HuH-7 (cell line): ENCODE measurements around the gene C13orf46.

Source experiments
- DNase-seq: peaks from one replicate; pipeline ENCODE4 v3.0.0; 2011; ENCODE audit warnings: low spot score

Gene C13orf46

GRCh38 chr13:113970810-113971470, 2.9 kb downstream of the C13orf46 start:
- no peak for DNase-seq

GRCh38 chr13:113969973-113970611, 3.8 kb downstream of the C13orf46 start:
- DNase-seq, result no peak

GRCh38 chr13:113969311-113969972, 4.4 kb downstream of the C13orf46 start:
- DNase-seq, result no peak

GRCh38 chr13:113968463-113969310, 5.2 kb downstream of the C13orf46 start:
- DNase-seq, result no peak

- no peak for DNase-seq
Measured at GRCh38 chr13:113967729-113968462, 6.0 kb downstream of the C13orf46 start.

- DNase-seq, result no peak
Measured at GRCh38 chr13:113967206-113967720, 6.6 kb downstream of the C13orf46 start.

GRCh38 chr13:113965968-113966884, 7.7 kb downstream of the C13orf46 start:
- no peak for DNase-seq

- DNase-seq, result no peak
Measured at GRCh38 chr13:113965383-113965874, 8.4 kb downstream of the C13orf46 start.

- no peak for DNase-seq
Measured at GRCh38 chr13:113964251-113964995, 9.5 kb downstream of the C13orf46 start.

GRCh38 chr13:113963376-113963775, 10.5 kb downstream of the C13orf46 start:
- no peak for DNase-seq

GRCh38 chr13:113962975-113963374, 10.9 kb downstream of the C13orf46 start:
- DNase-seq, result no peak

- DNase-seq, result no peak
Measured at GRCh38 chr13:113962386-113962785, 11.5 kb downstream of the C13orf46 start.

- DNase-seq, result no peak
Measured at GRCh38 chr13:113960276-113960948, 13.5 kb downstream of the C13orf46 start.

- no peak for DNase-seq
Measured at GRCh38 chr13:113959198-113959597, 14.7 kb downstream of the C13orf46 start.

- no peak for DNase-seq
Measured at GRCh38 chr13:113958373-113958772, 15.5 kb downstream of the C13orf46 start.

- DNase-seq, result no peak
Measured at GRCh38 chr13:113956571-113956970, 17.3 kb downstream of the C13orf46 start.

- DNase-seq, result no peak
Measured at GRCh38 chr13:113955691-113956090, 18.2 kb downstream of the C13orf46 start.

GRCh38 chr13:113955235-113955634, 18.6 kb downstream of the C13orf46 start:
- DNase-seq, result no peak
